ENCODE results near the gene TAPBPL. TPM values are rescaled to one million over a fixed set of nuclear protein-coding genes. Genes with fewer than 3 reads are reported as not detected.
"Not testable (repeated sequence)": the region's sequence is repeated elsewhere in the genome, so short reads cannot be mapped to it uniquely, and the experiment has no call there.

Gene TAPBPL
- polyA plus RNA-seq, 12 donors, result 5.0 to 15.8 (median 8.7) TPM; not detected in 2

GRCh38 chr12:6488240-6488639 lies 36.4 kb downstream of the TAPBPL start:
- DNase-seq, result no peak

- DNase-seq, result no peak
These were observed 37.6 kb downstream of the TAPBPL start for GRCh38 chr12:6489449-6489848.

- not testable (repeated sequence) for DNase-seq
These were observed 38.8 kb downstream of the TAPBPL start for GRCh38 chr12:6490673-6491072.

GRCh38 chr12:6492838-6493496 lies 41.1 kb downstream of the TAPBPL start, which contains the start of gene MRPL51:
MRPL51 (minus strand) TSS chr12:6493262; CDS start chr12:6493136, 126 bp downstream.
- peak; percentile 97 for DNase-seq

- peak; percentile 95 for DNase-seq
These were observed 41.8 kb downstream of the TAPBPL start, which contains the start of gene NCAPD2 for GRCh38 chr12:6493497-6494257. NCAPD2 (plus strand) TSS chr12:6494102; CDS start chr12:6495099, 997 bp downstream.

- DNase-seq, result no peak
These were observed 42.5 kb downstream of the TAPBPL start for GRCh38 chr12:6494258-6494743.

GRCh38 chr12:6494968-6495367 lies 43.1 kb downstream of the TAPBPL start:
- DNase-seq, result no peak

- not testable (repeated sequence) for DNase-seq
These were observed 45.4 kb downstream of the TAPBPL start for GRCh38 chr12:6497291-6497690.

- DNase-seq, result no peak
These were observed 48.6 kb downstream of the TAPBPL start for GRCh38 chr12:6500466-6500865.

- DNase-seq, result no peak
These were observed 55.5 kb downstream of the TAPBPL start for GRCh38 chr12:6507102-6507998.

GRCh38 chr12:6508087-6508486 lies 56.2 kb downstream of the TAPBPL start:
- DNase-seq, result no peak

Other genes with a start within 250 kb of the TAPBPL start
- 1 to 10 TPM in 6 of 12 donors, under 1 TPM in 4, not detected in 2; 0.36 to 5.3 (median 1.1) TPM for gene PLEKHG6, start 141.4 kb upstream of the TAPBPL start, polyA plus RNA-seq (ENCODE audit: insufficient read length in 12 of 12)
- 100 to 1,000 TPM in 1 of 12 donors, 10 to 100 TPM in 10, not detected in 1; 58.7 to 132 (median 70.6) TPM for gene TNFRSF1A, start 110.0 kb upstream of the TAPBPL start, polyA plus RNA-seq (ENCODE audit: insufficient read length in 12 of 12)
- 1 to 10 TPM in 2 of 12 donors, under 1 TPM in 6, not detected in 4; 0.23 to 9.9 (median 0.51) TPM for gene SCNN1A, start 76.5 kb upstream of the TAPBPL start, polyA plus RNA-seq (ENCODE audit: insufficient read length in 12 of 12)
- gene LTBR, start 67.9 kb upstream of the TAPBPL start, polyA plus RNA-seq (ENCODE audit: insufficient read length in 12 of 12), result 10 to 100 TPM in 11 of 12 donors, not detected in 1; 25.8 to 65.1 (median 37.9) TPM
- gene CD27, start 7.1 kb upstream of the TAPBPL start, polyA plus RNA-seq (ENCODE audit: insufficient read length in 12 of 12), result 1 to 10 TPM in 4 of 12 donors, under 1 TPM in 5, not detected in 3; 0.54 to 3.3 (median 0.96) TPM
- gene VAMP1, start 18.6 kb downstream of the TAPBPL start, polyA plus RNA-seq (ENCODE audit: insufficient read length in 12 of 12), result 10 to 100 TPM in 6 of 12 donors, 1 to 10 TPM in 5, not detected in 1; 6.9 to 25.7 (median 11.9) TPM
- 100 to 1,000 TPM in 11 of 12 donors, not detected in 1; 104 to 178 (median 131) TPM for gene MRPL51, start 41.2 kb downstream of the TAPBPL start, polyA plus RNA-seq (ENCODE audit: insufficient read length in 12 of 12)
- 10 to 100 TPM in 11 of 12 donors, not detected in 1; 28.7 to 53.7 (median 41.5) TPM for gene NCAPD2, start 42.1 kb downstream of the TAPBPL start, polyA plus RNA-seq (ENCODE audit: insufficient read length in 12 of 12)
- gene GAPDH, start 82.5 kb downstream of the TAPBPL start, polyA plus RNA-seq (ENCODE audit: insufficient read length in 12 of 12), result 1,000 to 10,000 TPM in 11 of 12 donors, 100 to 1,000 TPM in 1; 984 to 5,913 (median 3,885) TPM
- gene IFFO1, start 104.0 kb downstream of the TAPBPL start, polyA plus RNA-seq (ENCODE audit: insufficient read length in 12 of 12), result 10 to 100 TPM in 11 of 12 donors, not detected in 1; 20.7 to 43.6 (median 28.0) TPM
- 10 to 100 TPM in 11 of 12 donors, not detected in 1; 14.9 to 44.6 (median 21.7) TPM for gene NOP2, start 116.2 kb downstream of the TAPBPL start, polyA plus RNA-seq (ENCODE audit: insufficient read length in 12 of 12)
- 100 to 1,000 TPM; 131 to 406 (median 159) TPM for gene CHD4, start 155.3 kb downstream of the TAPBPL start, polyA plus RNA-seq (ENCODE audit: insufficient read length in 12 of 12)
- gene LPAR5, start 183.9 kb downstream of the TAPBPL start, polyA plus RNA-seq (ENCODE audit: insufficient read length in 12 of 12), result 10 to 100 TPM in 1 of 12 donors, 1 to 10 TPM in 7, under 1 TPM in 3, not detected in 1; 0.77 to 16.4 (median 1.3) TPM
- 1 to 10 TPM in 10 of 12 donors, not detected in 2; 1.4 to 5.3 (median 2.7) TPM for gene ACRBP, start 195.4 kb downstream of the TAPBPL start, polyA plus RNA-seq (ENCODE audit: insufficient read length in 12 of 12)
- 100 to 1,000 TPM in 1 of 12 donors, 10 to 100 TPM in 10, not detected in 1; 45.1 to 100 (median 52.8) TPM for gene ING4, start 211.1 kb downstream of the TAPBPL start, polyA plus RNA-seq (ENCODE audit: insufficient read length in 12 of 12)
- 10 to 100 TPM in 11 of 12 donors, not detected in 1; 41.4 to 79.9 (median 48.8) TPM for gene ZNF384, start 237.3 kb downstream of the TAPBPL start, polyA plus RNA-seq (ENCODE audit: insufficient read length in 12 of 12)
- gene PIANP, start 248.8 kb downstream of the TAPBPL start, polyA plus RNA-seq (ENCODE audit: insufficient read length in 12 of 12), result 10 to 100 TPM in 2 of 12 donors, 1 to 10 TPM in 9, not detected in 1; 2.7 to 31.7 (median 4.5) TPM